HepG2 (cell line): ENCODE measurements around the gene ZNF326. TPM values are rescaled to one million over a fixed set of nuclear protein-coding genes. Genes with fewer than 3 reads are reported as not detected.

Source experiments
- ATAC-seq: fragments of 200-7000 bp; cut with Tn5 transposase; 3 replicates; pipeline ENCODE4 v1.9.1; 2020; ENCODE audit warnings: mild to moderate bottlenecking, moderate library complexity
- BruUV-seq: library from RNA; stranded (reverse); fragments of 400-500 nt; replicated peaks from 2 replicates; lab custom pipeline; 2021; lab: Mats Ljungman, UMichigan
- CTCF ChIA-PET: fragments of 300-600 bp; formaldehyde crosslinking; extraction: SDS; loops from one replicate; lab custom pipeline; 2021; ENCODE audit warnings: low total read pairs, inconsistent platforms, low intra/inter-chr PET ratio; lab: Yijun Ruan, JAX
- POLR2A ChIA-PET: fragments of 350-600 bp; sonication (Branson Sonifier 250); formaldehyde crosslinking; loops from one replicate; lab custom pipeline; 2020; ENCODE audit warnings: antibody characterized with exemption, inconsistent platforms; lab: Yijun Ruan, JAX
- DNase-seq: peaks from one replicate; pipeline ENCODE4 v3.0.0-alpha.2; 2015; ENCODE audit warnings: low spot score
- FAIRE-seq: peaks from 3 replicates; lab custom pipeline; 2011; peaks lifted over from hg19 to GRCh38; lab: Jason Lieb, UNC
- H2AFZ ChIP-seq: one replicate; pipeline ENCODE4 v1.6.1; 2011; ENCODE audit warnings: low read length, inconsistent platforms
- H3K27ac ChIP-seq: fragments of 300-600 bp; 3 replicates; pipeline ENCODE4 v1.8.0; 2011; ENCODE audit warnings: mixed run types, mild to moderate bottlenecking, mixed read lengths, low read length, inconsistent platforms; ENCODE audit not compliant: insufficient read depth; ENCODE audit errors: extremely low read length
- H3K27me3 ChIP-seq, 2 experiments: fragments of 200-600 bp in 1 of 2; 2 replicates in 1 of 2; 3 replicates in 1 of 2; pipeline versions ENCODE4 v1.6.0 to v1.8.0; 2011; ENCODE audit warnings: low read length in 2 of 2, mild to moderate bottlenecking in 2 of 2, moderate library complexity in 2 of 2, inconsistent platforms in 1 of 2; ENCODE audit not compliant: insufficient read depth in 2 of 2, control insufficient read depth in 1 of 2
- H3K36me3 ChIP-seq, 2 experiments: fragments of 200-600 bp in 1 of 2; replicated peaks in 1 of 2; 2 replicates in 1 of 2; 3 replicates in 1 of 2; pipeline versions ENCODE4 v1.5.1 to v1.8.0; 2011; ENCODE audit warnings: low read length in 2 of 2, inconsistent platforms in 1 of 2; ENCODE audit not compliant: insufficient read depth in 2 of 2, control insufficient read depth in 1 of 2
- H3K4me1 ChIP-seq: 2 replicates; pipeline ENCODE4 v1.5.1; 2012; ENCODE audit warnings: low read length, inconsistent platforms; ENCODE audit not compliant: insufficient read depth
- H3K4me2 ChIP-seq: 2 replicates; pipeline ENCODE4 v1.6.0; 2011; ENCODE audit warnings: low read depth, low read length, inconsistent platforms
- H3K4me3 ChIP-seq, 3 experiments: fragments of 200-600 bp in 1 of 3; sonication (generic), shearing (Covaris generic) in 1 of 3; replicated peaks in 1 of 3; 2 replicates each; pipeline ENCODE4 v1.5.1; 2011 to 2016; ENCODE audit warnings: low read length in 3 of 3, inconsistent platforms in 2 of 3, low read depth in 2 of 3, mild to moderate bottlenecking in 2 of 3, control low read depth in 1 of 3, mixed read lengths in 1 of 3; ENCODE audit not compliant: insufficient read depth in 1 of 3
- H3K79me2 ChIP-seq: one replicate; pipeline ENCODE4 v1.6.1; 2011; ENCODE audit warnings: low read length, inconsistent platforms; ENCODE audit not compliant: insufficient read depth
- H3K9ac ChIP-seq: 2 replicates; pipeline ENCODE4 v1.6.0; 2011; ENCODE audit warnings: mild to moderate bottlenecking, low read depth, low read length, inconsistent platforms; ENCODE audit not compliant: insufficient read depth
- H3K9me3 ChIP-seq: 2 replicates; pipeline ENCODE4 v1.5.1; 2012; ENCODE audit warnings: mild to moderate bottlenecking, low read length
- H4K20me1 ChIP-seq: 2 replicates; pipeline ENCODE4 v1.6.0; 2011; ENCODE audit warnings: inconsistent platforms, mild to moderate bottlenecking, low read length, moderate library complexity; ENCODE audit not compliant: insufficient read depth
- ARHGAP35 ChIP-seq: sonication (generic); formaldehyde crosslinking; IDR thresholded peaks from 2 replicates; pipeline ENCODE4 v1.9.0; 2022; ENCODE audit warnings: mild to moderate bottlenecking, inconsistent platforms, moderate library complexity, missing genetic modification reagents, borderline replicate concordance
- HNRNPK ChIP-seq: fragments of 200-400 bp; formaldehyde crosslinking; IDR thresholded peaks from 2 replicates; pipeline ENCODE4 v1.6.1; 2018; ENCODE audit warnings: low read length, low read depth, moderate library complexity, mild to moderate bottlenecking; ENCODE audit not compliant: poor library complexity, severe bottlenecking
- KDM4B ChIP-seq: sonication (generic); formaldehyde crosslinking; IDR thresholded peaks from 2 replicates; pipeline ENCODE4 v1.4.0; 2020; ENCODE audit warnings: missing genetic modification reagents
- MED1 ChIP-seq: sonication (generic); formaldehyde crosslinking; IDR thresholded peaks from 2 replicates; pipeline ENCODE4 v1.4.0; 2020; ENCODE audit warnings: missing genetic modification reagents
- MEIS2 ChIP-seq: sonication (generic); formaldehyde crosslinking; IDR thresholded peaks from 2 replicates; pipeline ENCODE4 v1.9.0; 2021; ENCODE audit warnings: mild to moderate bottlenecking, missing genetic modification reagents
- PPARG ChIP-seq: conservative IDR thresholded peaks from 2 replicates; pipeline ENCODE4 v1.6.1; 2016; ENCODE audit warnings: missing biosample characterization, missing genetic modification reagents
- THAP9 ChIP-seq: sonication (generic); formaldehyde crosslinking; IDR thresholded peaks from 2 replicates; pipeline ENCODE4; 2020; ENCODE audit warnings: missing genetic modification reagents, mild to moderate bottlenecking, borderline replicate concordance
- ZBTB14 ChIP-seq: sonication (generic); formaldehyde crosslinking; IDR thresholded peaks from 2 replicates; pipeline ENCODE4 v1.4.0; 2020; ENCODE audit warnings: missing genetic modification reagents
- ZBTB7A ChIP-seq: sonication (generic); formaldehyde crosslinking; IDR thresholded peaks from 2 replicates; pipeline ENCODE4 v1.8.0; 2022; ENCODE audit warnings: mild to moderate bottlenecking, missing genetic modification reagents
- ZNF766 ChIP-seq: sonication (generic); formaldehyde crosslinking; IDR thresholded peaks from 2 replicates; pipeline ENCODE4 v1.5.0; 2020; ENCODE audit warnings: missing genetic modification reagents, borderline replicate concordance
- WGBS: methylation state at CpG from one replicate; pipeline ENCODE4 v1.1.6; 2017; ENCODE audit warnings: low lambda C conversion rate; 5-methylcytosine and 5-hydroxymethylcytosine counted together
- in situ Hi-C: cut with HindIII; loops from 2 replicates; pipeline ENCODE4 v1.10.0; 2017; ENCODE audit warnings: low pct_unique_long_range_greater_than_20kb; ENCODE audit not compliant: extremely low pct_ligation_motif_present
- intact Hi-C: fragments of 100-400 bp; cut with micrococcal nuclease; formaldehyde crosslinking; loops from one replicate; pipeline ENCODE4 v1.10.0; 2022; ENCODE audit not compliant: unreplicated experiment
- polyA plus RNA-seq, 8 experiments: library from polyadenylated mRNA; depleted of rRNA in 3 of 8; stranded (reverse) in 7 of 8; unstranded in 1 of 8; fragments of >200 nt; fragmentation: Illumina TruSeq in 4 of 8; extraction: Trizol in 4 of 8; gene quantifications; 2 replicates each; pipeline versions ENCODE4 v1.2.1 to v1.2.3, GENCODE V29; 2011 to 2016; ENCODE audit warnings: low read depth in 4 of 8, missing spikeins in 1 of 8, mixed read lengths in 1 of 8; ENCODE audit not compliant: insufficient read depth in 1 of 8
- total RNA-seq, 5 experiments: library from RNA; depleted of rRNA; stranded (reverse); fragments of >200 nt; fragmentation: Illumina TruSeq; extraction: Trizol; gene quantifications; 2 replicates each; pipeline ENCODE4 v1.2.3, GENCODE V29; 2016; ENCODE audit warnings: low read depth in 1 of 5

Gene ZNF326
- total and polyA plus RNA-seq, 2 of the 13 experiments (the other 11 are each of a cell fraction or from before 2014, with no cell fraction given) = 6.3 to 16.4 TPM

- Histone ChIP-seq H3K36me3 (no peaks in the 10 kb centered on the region), H3K79me2 (no peaks in the 10 kb centered on the region), H3K27ac (no peak overlapping the region), H3K4me3 (no peak overlapping the region), H3K9ac (no peak overlapping the region), H3K27me3 (no peaks in the 10 kb centered on the region), H2AFZ (no peak overlapping the region), H3K9me3 (no peaks in the 10 kb centered on the region), H3K4me1 (no peaks in the 10 kb centered on the region), H3K4me2 (no peak overlapping the region), H4K20me1 (no peaks in the 10 kb centered on the region)
- no peak for FAIRE-seq
- no peak for ATAC-seq
- intact Hi-C loops = no loop called here
- in situ Hi-C loops = no loop called here
- 26% methylated on average over 4 of the region's 4 CpGs for WGBS
- no TSS peak for BruUV-seq
- TF ChIP-seq PPARG (CRISPR knock-in tag) = no peak
- TF ChIP-seq ZNF766 (CRISPR knock-in tag) = no peak
- no peak for TF ChIP-seq KDM4B (CRISPR knock-in tag)
- TF ChIP-seq ZBTB7A (CRISPR knock-in tag) = no peak
- TF ChIP-seq MED1 (CRISPR knock-in tag) = no peak
- no peak for TF ChIP-seq HNRNPK
- TF ChIP-seq ARHGAP35 (CRISPR knock-in tag) = no peak
- TF ChIP-seq ZBTB14 (CRISPR knock-in tag) = no peak
- TF ChIP-seq THAP9 (CRISPR knock-in tag) = no peak
- TF ChIP-seq MEIS2 (CRISPR knock-in tag) = no peak
- CTCF ChIA-PET = no interaction called here
- POLR2A ChIA-PET = no interaction called here
- DNase-seq = no peak
Measured at GRCh38 chr1:90074566-90074965, 79.7 kb downstream of the ZNF326 start.
